Sigmoid colon (tissue), 7 donors: ENCODE results near the gene ADK. TPM values are rescaled to one million over a fixed set of nuclear protein-coding genes. Genes with fewer than 3 reads are reported as not detected.
"Not testable (repeated sequence)": the region's sequence is repeated elsewhere in the genome, so short reads cannot be mapped to it uniquely, and the experiment has no call there.

Experiments
- DNase-seq: peaks from one replicate; pipeline ENCODE4 v3.0.0-alpha.2; 2019
- H3K27ac ChIP-seq, 4 donors: fragments of 200-600 bp; sonication (generic); one replicate each; pipeline ENCODE4 v1.5.1; 2016 to 2019; ENCODE audit warnings: mild to moderate bottlenecking in 1 of 4
- H3K27me3 ChIP-seq, 3 donors: fragments of 200-600 bp; sonication (generic); one replicate each; pipeline ENCODE4 v1.5.1; 2019; ENCODE audit warnings: mild to moderate bottlenecking in 1 of 3
- H3K36me3 ChIP-seq, 4 donors: fragments of 200-600 bp; sonication (generic); one replicate each; pipeline ENCODE4 v1.5.1; 2016 to 2019
- H3K4me1 ChIP-seq, 4 donors: fragments of 200-600 bp; sonication (generic); one replicate each; pipeline ENCODE4 v1.5.1; 2017 to 2019
- H3K4me3 ChIP-seq, 4 donors: fragments of 200-600 bp; sonication (generic); one replicate each; pipeline ENCODE4 v1.5.1; 2017 to 2019; ENCODE audit warnings: mild to moderate bottlenecking in 2 of 4, moderate library complexity in 1 of 4
- H3K9me3 ChIP-seq, 4 donors: fragments of 200-600 bp in 3 of 4; sonication (generic) in 3 of 4; one replicate each; pipeline versions ENCODE4 v1.5.1 to v1.6.1; 2013 to 2019
- EP300 ChIP-seq, 4 donors: sonication (generic); formaldehyde crosslinking; IDR thresholded peaks; one replicate each; pipeline ENCODE4 v1.6.1; 2017; ENCODE audit warnings: antibody characterized with exemption in 4 of 4
- POLR2A ChIP-seq, 2 donors: fragments of 450-650 bp; IDR thresholded peaks; one replicate each; pipeline ENCODE4 v1.6.1; 2016; ENCODE audit warnings: antibody characterized with exemption in 2 of 2, mild to moderate bottlenecking in 2 of 2, moderate library complexity in 2 of 2
- POLR2AphosphoS5 ChIP-seq, 4 donors: sonication (generic); formaldehyde crosslinking; IDR thresholded peaks; one replicate each; pipeline ENCODE4 v1.6.1; 2017; ENCODE audit warnings: antibody characterized with exemption in 4 of 4
- WGBS, 2 donors: extraction: QIAGEN DNeasy Blood & Tissue Kit; methylation state at CpG; one replicate each; pipeline ENCODE4 v1.1.7; 2013; 5-methylcytosine and 5-hydroxymethylcytosine counted together
- intact Hi-C: fragments of 100-400 bp; cut with DNase I; formaldehyde crosslinking; loops from one replicate; pipeline ENCODE4 v1.15.1; 2023
- polyA plus RNA-seq, 3 donors: library from polyadenylated mRNA; stranded (reverse); fragments of 200-250 nt; gene quantifications; one replicate each; pipeline ENCODE4 v1.2.3, GENCODE V29; 2013
- total RNA-seq, 4 donors: library from RNA; depleted of rRNA; stranded (reverse); fragments of >200 nt; gene quantifications; one replicate each; pipeline ENCODE4 v1.1.0, GENCODE V29; 2016
- TF ChIP-seq, protein P1 (sequence below), 4 experiments: fragments of 450-650 bp in 3 of 4; fragments of 200-600 bp in 1 of 4; IDR thresholded peaks; one replicate each; pipeline ENCODE4 v1.5.1; 2016 to 2019; ENCODE audit warnings: antibody characterized with exemption in 4 of 4, mild to moderate bottlenecking in 3 of 4, moderate library complexity in 2 of 4
- donor health status: healthy with polysubstance abuse.
- donor health status: Bipolar disorder and iron deficiency.
- donor health status: healthy.

The ADK gene
- total and polyA plus RNA-seq, 7 donors: 15.2 to 31.3 (median 25.3) TPM

DNA sequence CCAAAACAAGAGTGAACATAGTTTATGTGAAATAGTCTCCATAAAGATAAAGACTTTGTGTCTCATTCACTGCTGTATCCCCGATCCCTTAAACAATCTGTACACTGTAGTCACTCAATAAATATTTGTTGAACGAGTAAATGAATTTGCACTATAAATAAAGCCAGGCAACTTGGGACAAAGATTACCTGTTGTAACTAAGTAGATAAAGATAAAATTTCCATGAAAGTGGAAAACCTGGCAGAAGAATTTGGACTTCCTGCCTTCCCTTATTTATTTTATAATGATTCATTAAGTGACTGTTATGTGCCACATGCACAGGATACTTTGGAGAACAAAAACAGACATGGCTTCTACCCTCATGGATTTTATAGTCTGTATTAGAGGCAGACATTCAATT is 397.7 kb downstream of the ADK start:
- Histone ChIP-seq H3K4me3 (no peak overlapping the region), H3K4me1 (no peaks in the 10 kb centered on the region), H3K27ac (no peak overlapping the region), H3K36me3 (no peaks in the 10 kb centered on the region), H3K27me3 (no peaks in the 10 kb centered on the region), H3K9me3 (no peaks in the 10 kb centered on the region)
- intact Hi-C loops: no loop called here
- WGBS, 2 donors: 63 to 72% methylated on average over 2 of the region's 2 CpGs
- TF ChIP-seq POLR2A (IDR thresholded peaks at IDR 0.05) (no peak), POLR2AphosphoS5 (IDR thresholded peaks at IDR 0.05) (no peak), EP300 (IDR thresholded peaks at IDR 0.05) (no peak)
- TF ChIP-seq, protein P1, sequence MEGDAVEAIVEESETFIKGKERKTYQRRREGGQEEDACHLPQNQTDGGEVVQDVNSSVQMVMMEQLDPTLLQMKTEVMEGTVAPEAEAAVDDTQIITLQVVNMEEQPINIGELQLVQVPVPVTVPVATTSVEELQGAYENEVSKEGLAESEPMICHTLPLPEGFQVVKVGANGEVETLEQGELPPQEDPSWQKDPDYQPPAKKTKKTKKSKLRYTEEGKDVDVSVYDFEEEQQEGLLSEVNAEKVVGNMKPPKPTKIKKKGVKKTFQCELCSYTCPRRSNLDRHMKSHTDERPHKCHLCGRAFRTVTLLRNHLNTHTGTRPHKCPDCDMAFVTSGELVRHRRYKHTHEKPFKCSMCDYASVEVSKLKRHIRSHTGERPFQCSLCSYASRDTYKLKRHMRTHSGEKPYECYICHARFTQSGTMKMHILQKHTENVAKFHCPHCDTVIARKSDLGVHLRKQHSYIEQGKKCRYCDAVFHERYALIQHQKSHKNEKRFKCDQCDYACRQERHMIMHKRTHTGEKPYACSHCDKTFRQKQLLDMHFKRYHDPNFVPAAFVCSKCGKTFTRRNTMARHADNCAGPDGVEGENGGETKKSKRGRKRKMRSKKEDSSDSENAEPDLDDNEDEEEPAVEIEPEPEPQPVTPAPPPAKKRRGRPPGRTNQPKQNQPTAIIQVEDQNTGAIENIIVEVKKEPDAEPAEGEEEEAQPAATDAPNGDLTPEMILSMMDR (IDR thresholded peaks at IDR 0.05): no peak
- no peak for DNase-seq

DNA sequence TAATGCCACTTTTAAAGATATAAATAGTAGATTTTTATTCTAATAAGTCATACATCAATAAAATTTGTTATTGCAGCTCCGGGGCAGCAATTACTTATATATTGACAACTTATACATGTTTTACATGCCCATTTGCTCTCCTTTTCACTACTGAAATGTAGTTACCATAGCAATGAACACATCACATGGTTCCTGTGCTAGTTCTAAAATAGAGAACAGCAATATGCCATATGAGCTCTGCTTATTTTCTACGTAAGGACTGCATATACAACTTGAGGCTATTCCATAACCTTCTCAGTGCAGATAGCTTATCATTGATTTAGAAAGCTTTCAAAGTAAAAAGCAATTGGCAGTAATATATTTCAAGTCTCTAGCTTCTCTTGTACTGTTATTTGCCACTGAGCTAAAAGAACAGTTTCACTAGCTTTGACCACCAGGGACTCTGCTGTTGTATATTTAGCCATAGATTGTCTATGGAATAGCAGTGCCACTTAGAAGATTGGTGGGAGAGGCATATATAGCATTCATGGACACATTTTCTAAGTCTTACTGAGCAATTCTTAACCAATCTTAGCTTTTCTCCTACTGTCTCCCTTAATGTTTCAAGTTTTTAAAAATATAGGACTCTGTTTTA is 405.2 kb downstream of the ADK start:
- intact Hi-C loops: no loop called here

DNA sequence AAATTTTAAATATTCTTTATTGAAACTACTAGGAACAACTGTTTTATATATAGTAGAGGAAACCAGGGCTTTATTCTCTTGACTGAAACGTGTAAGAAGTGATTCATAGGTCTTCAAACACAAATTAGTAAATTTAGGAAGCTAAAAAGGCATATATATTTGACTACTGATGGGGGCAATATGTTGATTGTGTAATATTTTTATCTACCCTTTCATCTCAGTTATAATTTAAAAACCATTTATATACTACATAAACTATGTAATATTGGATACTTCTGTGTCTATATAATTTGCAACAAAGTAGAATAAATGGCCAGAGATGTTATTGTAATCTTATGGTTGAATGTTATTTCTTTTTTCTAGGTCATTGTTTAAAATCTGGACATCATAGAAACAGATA is 406.1 kb downstream of the ADK start:
- intact Hi-C loops: no loop called here
- WGBS, 2 donors: 78% methylated on average over 1 of the region's 1 CpG

More for the DNA sequence above, 405.2 kb downstream of the ADK start:
- no peak for DNase-seq
- Histone ChIP-seq H3K27me3 (no peaks in the 10 kb centered on the region), H3K27ac (no peak overlapping the region), H3K36me3 (no peaks in the 10 kb centered on the region), H3K4me1 (no peaks in the 10 kb centered on the region), H3K9me3 (no peaks in the 10 kb centered on the region), H3K4me3 (no peak overlapping the region)
- TF ChIP-seq POLR2AphosphoS5 (IDR thresholded peaks at IDR 0.05): no peak
- TF ChIP-seq, protein P1 (IDR thresholded peaks at IDR 0.05): no peak
- no peak for TF ChIP-seq EP300 (IDR thresholded peaks at IDR 0.05)
- TF ChIP-seq POLR2A (IDR thresholded peaks at IDR 0.05): no peak
- WGBS, 2 donors: 94 to 97% methylated on average over 2 of the region's 2 CpGs

GRCh38 chr10:74558403-74558802 is 407.4 kb downstream of the ADK start:
- H3K4me1 ChIP-seq: no peaks in the 10 kb centered on the region
- no peak overlapping the region for H3K4me3 ChIP-seq
- intact Hi-C loops: no loop called here
- TF ChIP-seq, protein P1 (IDR thresholded peaks at IDR 0.05): no peak
- no peak for TF ChIP-seq POLR2AphosphoS5 (IDR thresholded peaks at IDR 0.05)
- TF ChIP-seq EP300 (IDR thresholded peaks at IDR 0.05): no peak
- TF ChIP-seq POLR2A (IDR thresholded peaks at IDR 0.05): no peak
- WGBS, 2 donors: 90 to 95% methylated on average over 3 of the region's 3 CpGs
- no peaks in the 10 kb centered on the region for H3K36me3 ChIP-seq
- no peaks in the 10 kb centered on the region for H3K27me3 ChIP-seq
- H3K27ac ChIP-seq: no peak overlapping the region
- no peaks in the 10 kb centered on the region for H3K9me3 ChIP-seq
- DNase-seq: no peak

More for the DNA sequence above, 406.1 kb downstream of the ADK start:
- Histone ChIP-seq H3K27me3 (no peaks in the 10 kb centered on the region), H3K4me3 (no peak overlapping the region), H3K27ac (no peak overlapping the region), H3K4me1 (no peaks in the 10 kb centered on the region), H3K9me3 (no peaks in the 10 kb centered on the region), H3K36me3 (no peaks in the 10 kb centered on the region)
- TF ChIP-seq, protein P1 (IDR thresholded peaks at IDR 0.05): no peak
- TF ChIP-seq POLR2A (IDR thresholded peaks at IDR 0.05) (no peak), EP300 (IDR thresholded peaks at IDR 0.05) (no peak), POLR2AphosphoS5 (IDR thresholded peaks at IDR 0.05) (no peak)
- DNase-seq: no peak

DNA sequence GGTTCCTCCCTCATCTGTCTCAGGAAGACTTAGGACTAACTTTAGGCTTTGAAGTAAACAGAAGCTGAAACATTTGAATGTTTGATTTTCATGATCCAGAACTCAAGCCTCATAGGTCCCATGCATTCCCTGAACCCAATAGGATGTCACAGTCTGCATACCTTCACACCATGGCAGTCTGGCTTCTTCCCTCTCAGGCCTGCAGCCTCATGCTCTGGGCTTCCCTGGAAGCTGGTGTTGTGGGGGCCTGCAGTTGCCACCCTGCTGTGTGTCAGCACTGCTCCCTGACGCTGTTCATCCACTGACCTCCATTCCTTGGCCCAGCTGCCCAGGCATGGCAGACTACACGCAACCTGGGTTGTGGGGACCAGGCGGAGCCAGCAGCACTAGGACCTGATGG is 407.9 kb downstream of the ADK start:
- Histone ChIP-seq H3K27ac (no peak overlapping the region), H3K4me1 (no peaks in the 10 kb centered on the region), H3K9me3 (no peaks in the 10 kb centered on the region), H3K4me3 (no peak overlapping the region), H3K36me3 (no peaks in the 10 kb centered on the region), H3K27me3 (no peaks in the 10 kb centered on the region)
- intact Hi-C loops: no loop called here
- DNase-seq: no peak
- WGBS, 2 donors: 98% methylated on average over 3 of the region's 3 CpGs
- TF ChIP-seq, protein P1 (IDR thresholded peaks at IDR 0.05): no peak
- no peak for TF ChIP-seq POLR2AphosphoS5 (IDR thresholded peaks at IDR 0.05)
- no peak for TF ChIP-seq POLR2A (IDR thresholded peaks at IDR 0.05)
- no peak for TF ChIP-seq EP300 (IDR thresholded peaks at IDR 0.05)

DNA sequence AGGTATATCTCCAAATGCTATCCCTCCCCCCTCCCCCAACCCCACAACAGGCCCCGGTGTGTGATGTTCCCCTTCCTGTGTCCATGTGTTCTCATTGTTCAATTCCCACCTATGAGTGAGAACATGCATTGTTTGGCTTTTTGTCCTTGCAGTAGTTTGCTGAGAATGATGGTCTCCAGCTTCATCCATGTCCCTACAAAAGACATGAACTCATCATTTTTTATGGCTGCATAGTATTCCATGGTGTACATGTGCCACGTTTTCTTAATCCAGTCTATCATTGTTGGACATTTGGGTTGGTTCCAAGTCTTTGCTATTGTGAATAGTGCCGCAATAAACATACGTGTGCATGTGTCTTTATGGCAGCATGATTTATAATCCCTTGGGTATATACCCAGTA is 417.9 kb downstream of the ADK start:
- H3K4me3 ChIP-seq, DNase-seq, H3K27ac ChIP-seq, H3K36me3 ChIP-seq, H3K9me3 ChIP-seq, H3K4me1 ChIP-seq, intact Hi-C loops, H3K27me3 ChIP-seq: not testable (repeated sequence)
- WGBS, 2 donors: 91 to 94% methylated on average over 4 of the region's 4 CpGs

- DNase-seq, intact Hi-C loops, H3K4me1 ChIP-seq, H3K36me3 ChIP-seq, H3K27me3 ChIP-seq, H3K9me3 ChIP-seq, H3K4me3 ChIP-seq, H3K27ac ChIP-seq: not testable (repeated sequence)
- WGBS, 2 donors: 93 to 95% methylated on average over 12 of the region's 12 CpGs
Measured at GRCh38 chr10:74573497-74573896, 422.5 kb downstream of the ADK start.
